ENCODE results near the gene TLE5. TPM values are rescaled to one million over a fixed set of nuclear protein-coding genes. Genes with fewer than 3 reads are reported as not detected.
"Not testable (repeated sequence)": the region's sequence is repeated elsewhere in the genome, so short reads cannot be mapped to it uniquely, and the experiment has no call there.

TLE5 gene
- total RNA-seq, 1 donor from 2014 or later: 98.1 TPM

- H3K9me3 ChIP-seq (ENCODE audit: control insufficient read depth in 3 of 3, low read length in 3 of 3): no peaks in the 10 kb centered on the region
- H3K36me3 ChIP-seq (ENCODE audit: control insufficient read depth in 3 of 3, insufficient read depth in 3 of 3, low read length in 3 of 3): no peaks in the 10 kb centered on the region
- peak overlapping the region; percentile 85 to 99 (median 98) for H3K9ac ChIP-seq (ENCODE audit: low read depth in 1 of 3, low read length in 3 of 3)
- H3K27ac ChIP-seq (ENCODE audit: low read depth, low read length): peak overlapping the region; percentile 81
- peaks cover 64 to 72% (median 66%) of the 10 kb centered on the region in 3 donors for H3K4me1 ChIP-seq (ENCODE audit: control insufficient read depth in 3 of 3, insufficient read depth in 3 of 3, low read length in 3 of 3)
- H3K27me3 ChIP-seq (ENCODE audit: control insufficient read depth in 3 of 3, insufficient read depth in 3 of 3, low read length in 3 of 3): no peaks in the 10 kb centered on the region
- H3K4me3 ChIP-seq (ENCODE audit: low read length in 3 of 3): peak overlapping the region; percentile 87 to 91 (median 90)
Measured at GRCh38 chr19:3096902-3097326, 34.6 kb upstream of the TLE5 start.

- H3K36me3 ChIP-seq (ENCODE audit: control insufficient read depth in 3 of 3, insufficient read depth in 3 of 3, low read length in 3 of 3): no peaks in the 10 kb centered on the region
- H3K4me1 ChIP-seq (ENCODE audit: control insufficient read depth in 3 of 3, insufficient read depth in 3 of 3, low read length in 3 of 3): peaks cover 61 to 67% (median 66%) of the 10 kb centered on the region in 3 donors
- H3K9ac ChIP-seq (ENCODE audit: low read depth in 1 of 3, low read length in 3 of 3): peak overlapping the region; percentile 85 to 99 (median 98)
- peak overlapping the region; percentile 87 to 91 (median 90) for H3K4me3 ChIP-seq (ENCODE audit: low read length in 3 of 3)
- H3K27ac ChIP-seq (ENCODE audit: low read depth, low read length): peak overlapping the region; percentile 81
- H3K9me3 ChIP-seq (ENCODE audit: control insufficient read depth in 3 of 3, low read length in 3 of 3): no peaks in the 10 kb centered on the region
- no peaks in the 10 kb centered on the region for H3K27me3 ChIP-seq (ENCODE audit: control insufficient read depth in 3 of 3, insufficient read depth in 3 of 3, low read length in 3 of 3)
Measured at GRCh38 chr19:3096267-3096901, 34.1 kb upstream of the TLE5 start.

- Histone ChIP-seq H3K27ac (ENCODE audit: low read depth, low read length) (peak overlapping the region; percentile 81), H3K9me3 (ENCODE audit: control insufficient read depth in 3 of 3, low read length in 3 of 3) (no peaks in the 10 kb centered on the region), H3K27me3 (ENCODE audit: control insufficient read depth in 3 of 3, insufficient read depth in 3 of 3, low read length in 3 of 3) (no peaks in the 10 kb centered on the region), H3K9ac (ENCODE audit: low read depth in 1 of 3, low read length in 3 of 3) (peak overlapping the region; percentile 93 to 99 (median 98)), H3K36me3 (ENCODE audit: control insufficient read depth in 3 of 3, insufficient read depth in 3 of 3, low read length in 3 of 3) (no peaks in the 10 kb centered on the region), H3K4me3 (ENCODE audit: low read length in 3 of 3) (peak overlapping the region; percentile 87 to 91 (median 90)), H3K4me1 (ENCODE audit: control insufficient read depth in 3 of 3, insufficient read depth in 3 of 3, low read length in 3 of 3) (peaks cover 55 to 60% (median 59%) of the 10 kb centered on the region in 3 donors)
Measured at GRCh38 chr19:3095441-3096191, 33.3 kb upstream of the TLE5 start.

GRCh38 chr19:3094601-3095440 is 32.5 kb upstream of the TLE5 start:
- H3K4me1 ChIP-seq (ENCODE audit: control insufficient read depth in 3 of 3, insufficient read depth in 3 of 3, low read length in 3 of 3): peaks cover 47 to 52% (median 51%) of the 10 kb centered on the region in 3 donors
- no peaks in the 10 kb centered on the region for H3K27me3 ChIP-seq (ENCODE audit: control insufficient read depth in 3 of 3, insufficient read depth in 3 of 3, low read length in 3 of 3)
- H3K27ac ChIP-seq (ENCODE audit: low read depth, low read length): peak overlapping the region; percentile 62
- no peaks in the 10 kb centered on the region for H3K9me3 ChIP-seq (ENCODE audit: control insufficient read depth in 3 of 3, low read length in 3 of 3)
- no peaks in the 10 kb centered on the region for H3K36me3 ChIP-seq (ENCODE audit: control insufficient read depth in 3 of 3, insufficient read depth in 3 of 3, low read length in 3 of 3)
- peak overlapping the region; percentile 93 to 99 (median 98) for H3K9ac ChIP-seq (ENCODE audit: low read depth in 1 of 3, low read length in 3 of 3)
- peak overlapping the region; percentile 87 to 91 (median 90) for H3K4me3 ChIP-seq (ENCODE audit: low read length in 3 of 3)

- H3K9me3 ChIP-seq (ENCODE audit: control insufficient read depth in 3 of 3, low read length in 3 of 3); H3K4me1 ChIP-seq (ENCODE audit: control insufficient read depth in 3 of 3, insufficient read depth in 3 of 3, low read length in 3 of 3); H3K36me3 ChIP-seq (ENCODE audit: control insufficient read depth in 3 of 3, insufficient read depth in 3 of 3, low read length in 3 of 3); H3K27me3 ChIP-seq (ENCODE audit: control insufficient read depth in 3 of 3, insufficient read depth in 3 of 3, low read length in 3 of 3); H3K4me3 ChIP-seq (ENCODE audit: low read length in 3 of 3); H3K27ac ChIP-seq (ENCODE audit: low read depth, low read length); H3K9ac ChIP-seq (ENCODE audit: low read depth in 1 of 3, low read length in 3 of 3): not testable (repeated sequence)
Measured at GRCh38 chr19:3089299-3089855, 27.1 kb upstream of the TLE5 start.

- Histone ChIP-seq H3K9ac (ENCODE audit: low read depth in 1 of 3, low read length in 3 of 3) (no peak overlapping the region), H3K4me3 (ENCODE audit: low read length in 3 of 3) (no peak overlapping the region), H3K4me1 (ENCODE audit: control insufficient read depth in 3 of 3, insufficient read depth in 3 of 3, low read length in 3 of 3) (no peaks in the 10 kb centered on the region), H3K27ac (ENCODE audit: low read depth, low read length) (no peak overlapping the region), H3K36me3 (ENCODE audit: control insufficient read depth in 3 of 3, insufficient read depth in 3 of 3, low read length in 3 of 3) (no peaks in the 10 kb centered on the region), H3K27me3 (ENCODE audit: control insufficient read depth in 3 of 3, insufficient read depth in 3 of 3, low read length in 3 of 3) (no peaks in the 10 kb centered on the region), H3K9me3 (ENCODE audit: control insufficient read depth in 3 of 3, low read length in 3 of 3) (no peaks in the 10 kb centered on the region)
Measured at GRCh38 chr19:3087769-3088168, 25.5 kb upstream of the TLE5 start.

- H3K36me3 ChIP-seq (ENCODE audit: control insufficient read depth in 3 of 3, insufficient read depth in 3 of 3, low read length in 3 of 3): no peaks in the 10 kb centered on the region
- H3K27ac ChIP-seq (ENCODE audit: low read depth, low read length): no peak overlapping the region
- no peak overlapping the region for H3K9ac ChIP-seq (ENCODE audit: low read depth in 1 of 3, low read length in 3 of 3)
- no peaks in the 10 kb centered on the region for H3K9me3 ChIP-seq (ENCODE audit: control insufficient read depth in 3 of 3, low read length in 3 of 3)
- H3K4me3 ChIP-seq (ENCODE audit: low read length in 3 of 3): no peak overlapping the region
- H3K27me3 ChIP-seq (ENCODE audit: control insufficient read depth in 3 of 3, insufficient read depth in 3 of 3, low read length in 3 of 3): no peaks in the 10 kb centered on the region
- no peaks in the 10 kb centered on the region for H3K4me1 ChIP-seq (ENCODE audit: control insufficient read depth in 3 of 3, insufficient read depth in 3 of 3, low read length in 3 of 3)
Measured at GRCh38 chr19:3084943-3085342, 22.6 kb upstream of the TLE5 start.

- H3K27ac ChIP-seq (ENCODE audit: low read depth, low read length): no peak overlapping the region
- no peak overlapping the region for H3K4me3 ChIP-seq (ENCODE audit: low read length in 3 of 3)
- no peaks in the 10 kb centered on the region for H3K4me1 ChIP-seq (ENCODE audit: control insufficient read depth in 3 of 3, insufficient read depth in 3 of 3, low read length in 3 of 3)
- no peaks in the 10 kb centered on the region for H3K9me3 ChIP-seq (ENCODE audit: control insufficient read depth in 3 of 3, low read length in 3 of 3)
- H3K36me3 ChIP-seq (ENCODE audit: control insufficient read depth in 3 of 3, insufficient read depth in 3 of 3, low read length in 3 of 3): no peaks in the 10 kb centered on the region
- no peaks in the 10 kb centered on the region for H3K27me3 ChIP-seq (ENCODE audit: control insufficient read depth in 3 of 3, insufficient read depth in 3 of 3, low read length in 3 of 3)
- H3K9ac ChIP-seq (ENCODE audit: low read depth in 1 of 3, low read length in 3 of 3): no peak overlapping the region
Measured at GRCh38 chr19:3083964-3084363, 21.7 kb upstream of the TLE5 start.

GRCh38 chr19:3082331-3082730 is 20.0 kb upstream of the TLE5 start:
- Histone ChIP-seq H3K4me1 (ENCODE audit: control insufficient read depth in 3 of 3, insufficient read depth in 3 of 3, low read length in 3 of 3) (no peaks in the 10 kb centered on the region), H3K9ac (ENCODE audit: low read depth in 1 of 3, low read length in 3 of 3) (no peak overlapping the region), H3K27ac (ENCODE audit: low read depth, low read length) (no peak overlapping the region), H3K27me3 (ENCODE audit: control insufficient read depth in 3 of 3, insufficient read depth in 3 of 3, low read length in 3 of 3) (no peaks in the 10 kb centered on the region), H3K4me3 (ENCODE audit: low read length in 3 of 3) (no peak overlapping the region), H3K36me3 (ENCODE audit: control insufficient read depth in 3 of 3, insufficient read depth in 3 of 3, low read length in 3 of 3) (no peaks in the 10 kb centered on the region), H3K9me3 (ENCODE audit: control insufficient read depth in 3 of 3, low read length in 3 of 3) (no peaks in the 10 kb centered on the region)

Measured in skeletal muscle tissue (tissue), 4 donors.